Adrenal gland (tissue), 12 donors: ENCODE results near the gene ADIRF. TPM values are rescaled to one million over a fixed set of nuclear protein-coding genes. Genes with fewer than 3 reads are reported as not detected.
"Not testable (repeated sequence)": the region's sequence is repeated elsewhere in the genome, so short reads cannot be mapped to it uniquely, and the experiment has no call there.

Experiments
- DNase-seq, 7 donors: peaks; one replicate each; pipeline ENCODE4 v3.0.0-alpha.2; 2019 to 2020
- H3K27ac ChIP-seq, 5 donors: fragments of 200-600 bp; sonication (generic) in 4 of 5; 1 replicate in 3 of 5; 2 replicates in 2 of 5; pipeline versions ENCODE4 v1.5.1 to v1.8.0; 2016 to 2020; ENCODE audit warnings: mild to moderate bottlenecking in 1 of 5
- H3K27me3 ChIP-seq: fragments of 200-600 bp; 2 replicates; pipeline ENCODE4 v1.8.0; 2021
- H3K36me3 ChIP-seq, 2 donors: fragments of 200-600 bp; replicated peaks in 1 of 2; 1 replicate in 1 of 2; 2 replicates in 1 of 2; pipeline versions ENCODE4 v1.5.1 to v1.8.0; 2018 to 2022
- H3K4me1 ChIP-seq, 2 donors: fragments of 200-600 bp; replicated peaks in 1 of 2; 1 replicate in 1 of 2; 2 replicates in 1 of 2; pipeline versions ENCODE4 v1.5.1 to v1.8.0; 2018 to 2021
- H3K4me3 ChIP-seq, 4 donors: fragments of 200-600 bp; sonication (generic) in 3 of 4; one replicate each; pipeline ENCODE4 v1.5.1; 2016 to 2018
- H3K9me3 ChIP-seq, 3 donors: fragments of 200-600 bp; sonication (generic) in 1 of 3; replicated peaks in 1 of 3; 1 replicate in 2 of 3; 2 replicates in 1 of 3; pipeline versions ENCODE4 v1.5.1 to v1.8.0; 2016 to 2021
- WGBS, 4 donors: extraction: QIAGEN DNeasy Blood & Tissue Kit in 2 of 4; methylation state at CpG; one replicate each; pipeline versions ENCODE4 v1.1.5 to v1.1.7; 2013 to 2017; 5-methylcytosine and 5-hydroxymethylcytosine counted together
- intact Hi-C, 2 donors: fragments of 100-400 bp; cut with DNase I; formaldehyde crosslinking; loops; one replicate each; pipeline versions ENCODE4 v1.14.1 to v1.15.0; 2022 to 2023
- polyA plus RNA-seq, 3 donors: library from polyadenylated mRNA; stranded (reverse); fragments of 200-250 nt in 2 of 3; fragments of 350-450 nt in 1 of 3; fragmentation: Illumina TruSeq in 1 of 3; extraction: RNeasy Lipid Tissue Mini Kit (QIAGEN cat#74804) in 1 of 3; gene quantifications; one replicate each; pipeline ENCODE4 v1.2.3, GENCODE V29; 2013 to 2014
- small RNA-seq, 2 donors: library from RNA; depleted of rRNA; stranded (forward); fragments of <200 nt; gene quantifications; one replicate each; pipeline ENCODE3, GENCODE V24; 2016
- total RNA-seq, 9 donors: library from RNA; depleted of rRNA in 4 of 9; stranded (reverse); fragments of >200 nt in 4 of 9; fragments of 120-200 nt in 1 of 9; fragmentation: NEBNext Ultra II Directional in 1 of 9; extraction: Animal tissue kit (Norgen Biotek cat#: 25700) in 1 of 9; gene quantifications; one replicate each; pipeline versions ENCODE4 v1.1.0 to v1.2.4, GENCODE V29; 2013 to 2023
- donor health status: healthy with polysubstance abuse.
- donor health status: Bipolar disorder and iron deficiency.
- donor health status: DM: yes; HTN: yes; CAD: no.
- donor health status: DM: no; HTN: no; CAD: no.
- donor health status: DM: no; HTN: no; CAD: no.
- donor health status: DM: yes; HTN: yes; CAD: no.

The ADIRF gene
- total and polyA plus RNA-seq, 12 donors, result 3.3 to 592 (median 22.6) TPM

DNA sequence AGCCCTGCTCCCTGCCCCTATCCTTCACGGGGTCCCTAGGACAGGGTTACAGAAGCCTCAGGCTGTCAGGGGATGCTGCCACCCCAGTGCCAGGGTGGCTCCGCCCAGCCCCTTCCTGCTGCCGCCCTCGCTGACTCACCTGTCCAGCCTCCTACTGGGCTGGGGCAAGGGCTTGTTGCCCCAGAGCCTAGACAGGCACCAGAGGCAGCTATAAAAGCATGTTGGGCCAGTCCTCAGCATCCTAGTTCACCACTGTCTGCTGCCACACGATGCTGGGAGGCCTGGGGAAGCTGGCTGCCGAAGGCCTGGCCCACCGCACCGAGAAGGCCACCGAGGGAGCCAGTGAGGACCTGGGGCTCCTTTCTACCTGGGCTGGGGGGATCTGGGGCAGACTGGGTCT lies 51.8 kb downstream of the ADIRF start, which contains the start of gene FAM25A:
Gene FAM25A (plus strand): TSS at position 239 of the 400 bp plus-strand sequence. CDS start 31 bp downstream, at position 270.
- H3K27ac ChIP-seq, H3K27me3 ChIP-seq, H3K4me1 ChIP-seq, DNase-seq, H3K36me3 ChIP-seq, intact Hi-C loops, H3K4me3 ChIP-seq, H3K9me3 ChIP-seq: not testable (repeated sequence)
- 79 to 100% (median 83%) methylated on average over 1 to 9 of the region's 9 CpGs; no CpG with 5 or more reads in 1 of the 4 donors for WGBS, 4 donors

Small RNA genes within 50 kb of the gene (small RNA-seq; reads per million reads assigned to genes)
- gene BMS1P3 (0 reads per million in 2 donors), gene FAM25A (0 reads per million in 2 donors)

Other genes starting within 250 kb of the ADIRF start
- gene BMPR1A, start 211.9 kb upstream of the ADIRF start, total RNA-seq, result 10 to 100 TPM; 21.2 to 55.9 (median 35.7) TPM
- 10 to 100 TPM in 1 of 3 donors, 1 to 10 TPM in 2; 4.4 to 22.3 (median 4.4) TPM for gene BMPR1A, start 211.9 kb upstream of the ADIRF start, polyA plus RNA-seq
- gene MMRN2, start 10.9 kb upstream of the ADIRF start, total RNA-seq, result 10 to 100 TPM; 20.9 to 44.2 (median 33.9) TPM
- gene MMRN2, start 10.9 kb upstream of the ADIRF start, polyA plus RNA-seq, result 10 to 100 TPM in 2 of 3 donors, 1 to 10 TPM in 1; 9.5 to 16.5 (median 13.4) TPM
- gene SNCG, start 9.9 kb upstream of the ADIRF start, total RNA-seq, result 1,000 to 10,000 TPM in 1 of 9 donors, 100 to 1,000 TPM in 8; 177 to 1,580 (median 418) TPM
- 1,000 to 10,000 TPM in 1 of 3 donors, 100 to 1,000 TPM in 2; 176 to 1,434 (median 799) TPM for gene SNCG, start 9.9 kb upstream of the ADIRF start, polyA plus RNA-seq
- 1 to 10 TPM in 3 of 9 donors, not detected in 6; 1.2 to 5.5 (median 2.0) TPM for gene FAM25A, start 51.8 kb downstream of the ADIRF start, total RNA-seq
- gene FAM25A, start 51.8 kb downstream of the ADIRF start, polyA plus RNA-seq, result 10 to 100 TPM in 1 of 3 donors, 1 to 10 TPM in 2; 4.3 to 36.6 (median 6.3) TPM
- 100 to 1,000 TPM; 159 to 279 (median 221) TPM for gene GLUD1, start 126.4 kb downstream of the ADIRF start, total RNA-seq
- gene GLUD1, start 126.4 kb downstream of the ADIRF start, polyA plus RNA-seq, result 100 to 1,000 TPM in 1 of 3 donors, 10 to 100 TPM in 2; 58.2 to 290 (median 80.9) TPM
- gene SHLD2, start 126.7 kb downstream of the ADIRF start, total RNA-seq, result 10 to 100 TPM; 22.8 to 49.9 (median 36.7) TPM
- 10 to 100 TPM; 18.3 to 64.9 (median 31.5) TPM for gene SHLD2, start 126.7 kb downstream of the ADIRF start, polyA plus RNA-seq